HG03064 (cell line): ENCODE results near the gene NNT.
"Not testable (repeated sequence)": the region's sequence is repeated elsewhere in the genome, so short reads cannot be mapped to it uniquely, and the experiment has no call there.

ENCODE experiments used
- ATAC-seq: cut with Tn5 transposase; IDR thresholded peaks from one replicate; pipeline ENCODE4 v1.9.1; 2021; ENCODE audit warnings: low read depth; ENCODE audit not compliant: unreplicated experiment

NNT gene

DNA sequence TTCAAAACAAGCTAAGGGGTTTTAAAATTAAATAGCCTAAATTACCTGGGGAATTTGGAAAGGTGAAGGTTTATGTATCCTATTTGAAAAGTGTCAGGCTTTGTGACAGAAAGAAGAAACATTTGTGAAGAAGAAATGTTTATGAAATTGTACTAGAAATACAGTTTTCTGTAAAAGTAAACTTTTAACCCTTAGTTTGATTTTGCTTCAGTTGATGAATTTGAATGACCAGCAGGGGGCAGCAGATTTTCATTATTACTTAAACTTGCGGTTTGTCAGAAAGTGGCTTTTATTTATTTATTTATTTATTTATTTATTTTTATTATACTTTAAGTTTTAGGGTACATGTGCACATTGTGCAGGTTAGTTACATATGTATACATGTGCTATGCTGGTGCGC lies 58.1 kb downstream of the NNT start:
- ATAC-seq: no peak

DNA sequence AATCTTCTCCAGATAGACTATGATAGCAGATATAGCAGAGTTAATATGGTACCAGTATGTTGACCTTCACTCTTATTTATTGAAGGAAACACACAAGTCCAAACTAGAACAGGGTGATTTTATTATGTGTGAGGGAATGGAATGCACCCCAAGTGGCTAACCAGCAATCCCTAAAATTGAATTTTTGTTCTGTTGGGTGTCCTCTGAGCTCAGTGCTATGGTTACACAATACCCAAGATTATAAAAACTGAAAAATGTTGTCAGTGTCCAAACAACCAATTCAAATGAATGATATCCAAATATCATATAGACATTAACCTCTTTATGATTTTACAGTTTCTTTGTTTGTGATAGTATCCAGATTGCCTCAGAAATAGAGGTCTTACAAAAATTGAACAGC lies 60.9 kb downstream of the NNT start:
- ATAC-seq: no peak

DNA sequence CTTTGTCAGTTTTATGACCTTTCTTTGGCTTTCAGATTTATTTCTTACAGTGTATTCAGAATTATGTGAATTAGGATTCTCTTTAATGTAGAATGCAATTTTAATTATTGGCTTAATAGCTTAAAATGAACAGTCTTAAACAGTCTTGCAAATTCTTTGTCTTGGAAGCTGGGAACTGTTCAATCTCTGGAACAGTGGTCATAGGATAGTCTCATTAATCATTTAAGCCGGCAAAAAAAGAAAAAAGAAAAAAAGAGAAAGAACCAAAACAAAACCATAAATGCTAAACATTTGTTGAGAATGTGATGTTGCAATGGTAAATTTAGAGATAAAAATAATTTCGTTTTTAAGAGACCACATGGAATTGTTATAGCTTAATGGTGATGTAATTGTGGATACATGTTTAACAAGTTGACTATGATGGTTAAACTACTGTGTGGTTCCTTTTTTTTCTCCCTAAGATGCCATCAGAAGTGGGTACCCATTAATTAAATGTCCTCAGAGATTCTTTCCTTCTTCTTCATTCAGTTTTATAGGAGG lies 61.6 kb downstream of the NNT start:
- no peak for ATAC-seq

DNA sequence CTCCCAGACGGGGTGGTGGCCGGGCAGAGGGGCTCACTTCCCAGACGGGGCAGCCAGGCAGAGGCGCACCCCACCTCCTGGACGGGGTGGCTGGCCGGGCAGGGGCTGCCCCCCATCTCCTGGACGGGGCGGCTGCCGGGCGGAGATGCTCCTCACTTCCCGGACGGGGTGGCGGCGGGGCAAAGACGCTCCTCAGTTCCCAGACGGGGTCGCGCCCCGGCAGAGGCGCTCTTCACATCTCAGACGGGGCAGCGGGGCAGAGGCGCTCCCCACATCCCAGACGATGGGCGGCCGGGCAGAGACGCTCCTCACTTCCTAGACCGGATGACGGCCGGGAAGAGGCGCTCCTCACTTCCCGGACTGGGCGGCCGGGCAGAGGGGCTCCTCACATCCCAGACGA lies 62.8 kb downstream of the NNT start:
- ATAC-seq: not testable (repeated sequence)

DNA sequence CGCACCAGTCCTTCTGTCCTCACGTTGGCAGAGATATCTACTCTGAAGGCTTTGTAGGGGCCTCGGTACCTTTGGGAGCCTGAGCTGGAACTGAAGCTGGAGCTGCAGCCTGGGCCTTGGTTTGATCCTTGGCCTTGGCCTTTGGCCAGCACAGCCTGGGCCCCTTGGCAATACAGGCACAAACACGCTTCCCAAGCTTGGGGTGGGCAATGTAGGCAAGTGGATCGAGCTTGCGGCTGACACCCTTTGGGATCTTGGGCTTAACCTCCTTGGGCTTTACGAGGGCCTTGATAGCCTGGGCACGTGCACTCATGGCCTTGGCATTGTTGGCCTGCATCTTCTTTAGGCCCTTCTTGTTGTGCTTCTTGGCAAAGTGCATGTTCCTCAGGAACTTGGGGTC lies 63.7 kb downstream of the NNT start:
- ATAC-seq: not testable (repeated sequence)

DNA sequence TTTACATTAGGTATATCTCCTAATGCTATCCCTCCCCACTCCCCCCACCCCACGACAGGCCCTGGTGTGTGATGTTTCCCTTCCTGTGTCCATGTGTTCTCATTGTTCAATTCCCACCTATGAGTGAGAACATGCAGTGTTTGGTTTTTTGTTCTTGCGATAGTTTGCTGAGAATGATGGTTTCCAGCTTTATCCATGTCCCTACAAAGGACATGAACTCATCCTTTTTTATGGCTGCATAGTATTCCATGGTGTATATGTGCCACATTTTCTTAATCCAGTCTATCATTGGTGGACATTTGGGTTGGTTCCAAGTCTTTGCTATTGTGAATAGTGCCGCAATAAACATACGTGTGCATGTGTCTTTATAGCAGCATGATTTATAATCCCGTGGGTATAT lies 64.4 kb downstream of the NNT start:
- ATAC-seq: not testable (repeated sequence)

DNA sequence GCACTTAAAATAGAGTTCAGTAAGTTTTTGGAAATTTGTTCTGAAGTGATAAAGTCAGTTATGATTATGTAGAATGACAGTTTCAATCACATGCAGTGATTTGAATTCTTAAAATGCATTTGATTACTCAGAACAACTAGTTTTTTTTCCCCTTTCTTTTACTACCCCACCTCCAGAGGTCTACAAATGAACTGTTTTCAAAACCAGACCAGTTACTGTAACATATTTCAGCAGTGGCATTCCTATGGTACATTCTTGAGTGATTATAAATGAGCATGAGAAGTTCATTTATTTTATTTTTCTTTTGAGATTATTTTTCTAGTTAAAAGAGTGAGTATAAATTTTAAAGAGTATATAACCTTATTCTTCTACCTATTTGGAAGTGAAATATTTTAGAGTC lies 71.6 kb downstream of the NNT start:
- no peak for ATAC-seq

DNA sequence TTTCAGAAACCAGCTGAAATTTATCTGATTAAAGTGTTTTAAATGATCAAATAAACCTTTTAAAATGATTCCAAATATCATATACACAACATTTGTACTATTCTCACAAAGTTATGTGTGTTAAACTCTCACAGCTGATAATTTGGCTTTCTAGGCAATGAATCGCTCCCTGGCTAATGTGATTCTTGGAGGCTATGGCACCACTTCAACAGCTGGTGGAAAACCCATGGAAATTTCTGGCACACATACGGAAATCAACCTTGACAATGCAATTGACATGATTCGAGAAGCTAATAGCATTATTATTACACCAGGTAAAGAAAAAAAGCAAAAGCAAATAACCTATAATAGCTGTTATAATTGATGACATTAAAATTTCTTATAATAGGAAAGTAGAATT lies 72.4 kb downstream of the NNT start:
- no peak for ATAC-seq

GRCh38 chr5:43676083-43676840 lies 73.3 kb downstream of the NNT start:
- ATAC-seq: no peak

DNA sequence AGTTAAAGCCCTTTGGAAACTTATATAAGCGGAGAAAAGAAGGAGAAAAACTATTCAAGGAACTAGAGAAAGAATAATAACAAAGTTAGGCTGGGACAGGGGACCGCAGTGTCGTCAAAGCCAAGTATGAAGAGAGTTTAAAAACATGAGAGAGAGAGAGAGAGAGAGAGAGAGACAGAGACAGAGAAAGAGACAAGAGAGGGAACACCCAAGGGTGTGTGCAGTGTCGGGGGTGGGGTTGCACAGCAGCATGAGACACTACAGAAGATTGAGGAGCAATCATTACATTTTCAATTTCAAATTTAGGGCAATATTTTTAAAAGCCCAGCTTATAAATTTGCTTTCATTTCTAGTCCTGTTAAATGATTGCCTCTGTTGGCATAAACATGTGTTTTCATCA lies 74.3 kb downstream of the NNT start:
- no peak for ATAC-seq

- no peak for ATAC-seq
Measured at GRCh38 chr5:43679214-43679613, 76.2 kb downstream of the NNT start.

DNA sequence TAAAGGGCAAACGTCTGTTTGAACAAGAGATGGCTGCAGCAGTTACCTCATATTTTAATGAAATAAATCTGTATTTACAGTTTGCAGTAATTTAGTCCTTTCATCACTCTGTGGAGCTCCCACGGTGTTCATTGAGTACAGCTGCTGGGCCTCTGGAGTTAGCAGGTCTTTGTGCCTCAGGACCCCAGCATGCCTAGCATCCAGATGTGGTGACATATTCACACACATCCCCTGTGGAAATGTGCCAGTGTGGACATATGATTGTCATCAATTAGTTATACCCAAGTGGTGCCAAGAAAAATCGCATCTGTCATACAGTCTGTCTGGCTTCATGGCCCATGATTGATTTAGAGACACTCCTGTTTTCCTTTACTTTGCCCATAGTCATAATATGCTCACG lies 77.3 kb downstream of the NNT start:
- ATAC-seq: no peak

DNA sequence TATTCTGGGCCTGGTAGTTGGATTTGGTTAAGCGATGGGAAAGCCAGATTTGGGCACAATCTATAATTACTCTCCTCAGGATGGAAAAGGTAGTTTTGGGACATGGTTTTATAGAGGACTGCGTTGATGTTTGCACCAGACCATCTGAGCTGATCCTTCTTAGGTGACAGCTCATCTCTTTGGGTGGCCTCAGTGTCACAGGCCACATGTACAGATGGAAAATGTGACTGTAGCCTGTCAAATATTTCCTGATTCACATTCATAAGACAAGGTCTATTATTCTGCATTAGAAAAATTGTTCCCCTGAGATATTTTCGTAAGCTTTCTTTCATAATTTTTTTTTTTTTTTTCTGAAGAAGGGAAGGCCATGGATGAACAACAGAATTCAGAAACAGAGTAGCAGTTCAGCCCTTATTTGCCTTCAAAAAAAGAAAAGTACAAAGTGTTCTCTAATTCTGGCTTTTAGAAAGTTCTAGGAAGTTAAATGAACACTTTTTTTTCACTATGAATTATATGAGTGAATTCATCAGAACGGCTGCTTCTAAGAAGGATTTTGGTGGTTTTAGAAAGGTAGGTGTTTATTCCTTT lies 81.0 kb downstream of the NNT start:
- ATAC-seq: no peak

DNA sequence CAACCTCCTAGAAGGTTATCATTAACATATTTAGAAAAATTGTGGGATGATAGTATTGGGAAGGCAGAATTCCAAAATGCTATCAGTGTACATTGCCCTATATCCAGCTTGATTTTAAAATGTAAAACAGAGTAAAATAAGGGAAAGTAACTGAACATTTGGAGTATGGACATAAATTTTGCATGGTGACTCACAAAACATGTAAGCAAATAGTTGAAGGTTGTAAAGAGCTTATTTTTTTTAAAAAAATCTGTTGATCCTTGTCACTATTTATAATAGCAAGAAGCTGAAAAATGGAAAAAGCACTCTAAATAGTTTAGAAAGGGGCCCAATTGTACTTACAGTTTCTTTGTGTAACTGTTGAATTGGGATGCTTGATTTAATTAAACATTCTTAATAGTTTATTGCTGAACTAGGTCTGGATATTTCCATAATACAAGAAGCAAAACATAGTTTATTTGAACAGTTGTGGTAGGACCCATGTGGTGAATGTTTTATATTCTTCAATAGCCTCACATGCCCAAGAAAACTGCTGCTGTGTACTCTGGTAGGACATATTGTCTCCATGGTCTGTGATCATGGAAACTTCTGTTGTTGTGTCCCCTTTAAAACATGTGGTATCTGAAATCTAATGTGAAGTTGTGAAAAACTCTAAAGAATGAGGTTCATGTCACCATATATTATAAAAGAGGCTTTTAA lies 82.4 kb downstream of the NNT start:
- no peak for ATAC-seq

- ATAC-seq: no peak
Measured at GRCh38 chr5:43687275-43687674, 84.3 kb downstream of the NNT start.

DNA sequence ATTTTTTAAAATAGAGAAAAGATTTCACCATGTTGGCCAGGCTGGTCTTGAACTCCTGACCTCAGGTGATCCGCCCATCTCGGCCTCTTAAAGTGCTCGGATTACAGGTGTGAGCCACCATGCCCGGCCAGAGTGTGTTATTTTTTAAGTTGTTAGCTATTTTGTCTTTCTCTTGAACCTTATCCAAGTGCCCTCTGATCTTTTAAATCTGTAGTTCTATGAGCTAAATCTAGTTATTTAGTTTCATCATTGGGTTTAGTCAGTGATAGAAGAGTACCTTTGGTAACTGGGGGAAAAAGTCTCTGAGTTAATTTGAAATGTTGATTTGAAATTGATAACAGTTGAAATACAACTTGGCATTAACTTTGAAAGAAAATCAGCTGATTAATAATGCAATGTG lies 88.3 kb downstream of the NNT start:
- no peak for ATAC-seq

GRCh38 chr5:43691893-43692292 lies 88.9 kb downstream of the NNT start:
- no peak for ATAC-seq

- no peak for ATAC-seq
Measured at GRCh38 chr5:43693411-43693810, 90.4 kb downstream of the NNT start.

DNA sequence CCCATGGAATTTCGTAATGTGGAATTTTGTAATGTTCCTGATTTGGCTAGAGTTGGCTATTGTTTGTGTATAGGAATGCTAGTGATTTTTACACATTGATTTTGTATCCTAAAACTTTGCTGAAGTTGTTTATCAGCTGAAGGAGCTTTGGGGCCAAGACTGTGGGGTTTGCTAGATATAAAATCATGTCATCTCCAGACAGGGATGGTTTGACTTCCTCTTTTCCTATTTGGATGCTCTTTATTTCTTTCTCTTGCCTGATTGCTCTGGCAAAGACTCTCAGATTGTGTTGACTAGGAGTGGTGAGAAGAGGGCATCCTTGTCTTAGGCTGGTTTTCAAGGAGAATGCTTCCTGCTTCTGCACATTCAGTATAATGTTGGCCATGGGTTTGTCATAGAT lies 91.0 kb downstream of the NNT start:
- no peak for ATAC-seq

GRCh38 chr5:43696444-43696843 lies 93.5 kb downstream of the NNT start:
- not testable (repeated sequence) for ATAC-seq

GRCh38 chr5:43699910-43700309 lies 96.9 kb downstream of the NNT start:
- no peak for ATAC-seq

DNA sequence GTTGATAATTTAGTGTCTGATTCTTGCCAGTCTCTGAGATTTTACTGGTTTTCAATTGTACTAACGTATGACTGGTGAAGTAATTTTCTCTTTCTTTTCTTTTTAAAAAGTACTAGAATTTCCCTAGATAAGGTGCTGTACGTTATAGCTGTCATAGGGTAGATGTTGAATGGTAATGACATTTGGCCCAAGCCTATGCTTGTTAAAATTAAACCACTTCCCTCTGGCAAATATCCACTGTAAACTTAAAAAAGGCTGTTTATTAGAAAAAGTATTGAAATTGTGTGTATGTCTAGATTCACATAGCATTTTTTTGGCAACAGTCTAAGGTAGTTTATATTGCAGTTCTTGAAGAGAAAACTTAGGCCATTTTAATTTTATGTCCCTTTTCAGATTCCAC lies 97.6 kb downstream of the NNT start:
- no peak for ATAC-seq
